SH-SY5Y (cell line): Measurements from ENCODE around the gene NSD2.

Source experiments
- GATA2 ChIP-seq: IDR thresholded peaks from 2 replicates; pipeline ENCODE4 v1.6.1; 2011; ENCODE audit warnings: mild to moderate bottlenecking, low read depth, low read length
- GATA3 ChIP-seq: IDR thresholded peaks from 2 replicates; pipeline ENCODE4 v1.6.1; 2011; ENCODE audit warnings: low read depth, mild to moderate bottlenecking, low read length, moderate library complexity

NSD2 gene

DNA sequence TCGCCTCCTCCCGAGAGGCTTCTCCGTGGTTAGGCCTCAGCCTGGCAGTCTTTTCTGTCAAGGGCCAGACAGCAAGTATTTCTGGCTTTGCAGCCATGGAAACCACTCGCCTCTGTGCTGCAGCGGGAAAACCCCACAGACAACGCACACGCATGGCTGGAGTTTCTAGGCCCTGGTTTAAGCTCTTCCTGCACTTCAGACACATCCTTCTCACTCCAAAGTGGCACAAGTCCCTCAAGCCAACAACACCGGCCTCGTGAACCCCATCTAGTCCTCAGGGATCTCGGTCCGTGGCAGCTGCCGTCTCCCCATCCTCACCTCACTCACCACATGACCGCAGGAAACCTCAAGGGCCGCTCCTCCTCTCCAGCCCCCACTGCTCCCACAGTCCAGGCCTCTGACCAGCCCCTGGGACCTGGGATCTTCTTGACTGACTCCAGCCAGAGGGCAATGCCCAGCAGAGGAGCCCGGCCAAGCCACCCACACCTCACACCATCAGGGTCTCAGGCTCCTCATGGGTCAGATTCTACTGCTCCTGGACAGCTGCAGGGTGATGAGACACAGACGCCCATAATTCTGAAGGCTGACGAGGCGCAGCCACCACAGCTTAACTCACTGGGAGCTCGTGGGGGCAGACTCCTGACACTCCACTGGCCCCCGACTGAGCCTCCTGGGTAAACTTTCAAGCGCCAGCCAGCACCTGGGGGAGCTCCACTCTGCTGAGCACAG, 37.0 kb upstream of the NSD2 start:
- no peak for TF ChIP-seq GATA3
- no peak for TF ChIP-seq GATA2

DNA sequence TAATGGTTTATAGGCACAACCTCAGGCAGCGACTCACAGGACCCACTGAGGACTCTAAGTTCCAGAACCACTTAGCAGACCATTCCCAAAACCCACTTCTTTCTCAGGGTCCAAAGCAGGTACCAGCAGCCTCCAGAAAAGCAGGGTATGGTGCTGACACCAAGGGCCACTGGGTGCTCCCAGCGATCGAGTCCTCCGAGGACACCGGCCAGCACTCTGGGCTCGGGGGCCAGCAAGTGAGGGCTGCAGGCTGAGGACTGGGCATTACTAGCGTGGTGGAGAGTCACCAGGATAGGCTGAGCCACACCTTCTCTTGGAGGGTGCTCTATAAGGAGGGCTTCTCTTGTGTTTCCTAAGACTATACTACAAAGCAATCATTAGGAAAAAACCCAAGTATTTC, 34.5 kb upstream of the NSD2 start:
- TF ChIP-seq GATA2 (no peak), GATA3 (no peak)

DNA sequence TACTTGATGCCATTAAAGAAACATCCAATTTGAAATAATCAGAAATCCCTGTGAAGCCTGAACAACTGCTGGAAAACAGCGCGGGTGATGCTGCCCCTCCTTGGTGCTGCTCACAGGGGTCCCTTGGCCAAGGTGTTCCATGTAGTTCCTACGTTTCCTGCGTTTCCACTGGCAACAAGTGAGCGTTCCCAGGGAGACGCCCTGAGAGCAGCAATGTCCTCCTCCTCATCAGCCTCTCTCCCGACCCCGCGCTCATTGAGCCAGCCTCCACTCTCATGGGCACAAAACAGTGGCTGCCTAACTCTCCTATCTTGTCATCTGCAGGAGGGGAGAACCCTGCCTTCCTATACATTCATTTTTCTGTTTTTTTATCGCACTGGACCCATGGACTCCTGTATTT, 34.1 kb upstream of the NSD2 start:
- no peak for TF ChIP-seq GATA3
- TF ChIP-seq GATA2, result no peak

- TF ChIP-seq GATA3, result no peak
- TF ChIP-seq GATA2, result no peak
Observed at GRCh38 chr4:1839282-1839681, 31.9 kb upstream of the NSD2 start.

DNA sequence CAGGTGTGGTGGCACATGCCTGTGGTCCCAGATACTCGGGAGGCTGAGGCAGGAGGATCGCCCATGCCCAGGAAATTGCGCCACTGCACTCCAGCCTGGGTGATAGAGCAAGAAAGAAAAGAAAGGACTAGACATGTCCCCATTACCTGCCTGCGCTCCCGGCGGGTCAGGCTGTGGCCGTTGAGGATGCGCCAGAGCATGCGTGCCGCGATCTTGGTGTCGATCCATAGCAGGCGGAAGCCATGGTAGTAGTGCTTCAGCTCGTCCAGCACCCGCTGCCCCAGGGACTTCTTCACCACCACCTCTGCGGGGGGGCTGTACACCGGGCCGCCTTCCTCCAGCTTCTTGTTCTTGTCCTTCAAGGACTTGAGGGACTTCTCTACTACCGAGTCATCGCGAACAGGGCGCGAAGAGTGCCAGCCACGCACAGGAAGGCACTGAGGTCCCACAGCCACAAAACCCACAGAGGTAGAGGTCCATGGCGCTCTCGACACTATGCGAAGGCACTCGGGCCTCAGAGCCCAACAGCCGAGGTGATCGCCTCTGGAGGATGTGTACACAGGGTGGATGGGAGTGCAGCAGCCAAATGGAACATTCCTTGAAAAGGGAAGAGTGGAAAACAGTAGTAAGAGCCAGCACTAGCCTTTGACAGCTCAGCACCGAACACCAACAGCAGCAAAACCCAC, 29.8 kb upstream of the NSD2 start:
- TF ChIP-seq GATA3, result no peak
- no peak for TF ChIP-seq GATA2

- TF ChIP-seq GATA3 (no peak), GATA2 (no peak)
Observed at GRCh38 chr4:1841887-1842210, 29.3 kb upstream of the NSD2 start.

DNA sequence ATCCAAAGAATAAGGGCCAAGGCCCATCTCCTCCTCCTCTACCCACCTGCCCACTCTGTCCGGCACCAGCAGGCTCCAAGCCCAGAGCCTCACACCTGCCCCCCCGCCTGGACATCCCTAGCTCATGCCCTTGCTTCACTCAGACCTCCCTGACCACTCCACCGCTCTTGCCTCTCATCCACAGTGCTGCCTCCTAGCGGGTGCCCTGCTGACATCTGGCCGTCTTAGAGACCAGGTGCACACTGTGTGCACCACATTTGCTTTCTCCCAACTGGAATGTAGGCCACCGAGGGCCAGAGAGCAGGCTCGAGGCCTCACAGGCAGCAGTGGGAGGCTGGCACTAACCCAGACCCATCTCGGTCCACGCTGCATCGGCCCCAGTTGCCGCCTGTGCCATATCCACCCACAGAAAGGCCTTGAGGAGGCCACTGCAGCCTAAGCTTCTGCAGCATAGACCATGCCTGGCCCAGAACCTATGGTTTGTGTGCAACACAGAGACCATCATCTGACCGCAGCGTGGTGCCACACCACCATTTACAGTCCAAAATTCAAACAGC, 28.8 kb upstream of the NSD2 start:
- TF ChIP-seq GATA3, result no peak
- no peak for TF ChIP-seq GATA2

GRCh38 chr4:1842993-1843448, 28.2 kb upstream of the NSD2 start:
- TF ChIP-seq GATA2 (no peak), GATA3 (no peak)

- no peak for TF ChIP-seq GATA2
- no peak for TF ChIP-seq GATA3
Observed at GRCh38 chr4:1843852-1844251, 27.3 kb upstream of the NSD2 start.

GRCh38 chr4:1846580-1846979, 24.6 kb upstream of the NSD2 start:
- TF ChIP-seq GATA2, result no peak
- no peak for TF ChIP-seq GATA3

GRCh38 chr4:1850276-1850675, 20.9 kb upstream of the NSD2 start:
- TF ChIP-seq GATA2, result no peak
- TF ChIP-seq GATA3, result no peak

DNA sequence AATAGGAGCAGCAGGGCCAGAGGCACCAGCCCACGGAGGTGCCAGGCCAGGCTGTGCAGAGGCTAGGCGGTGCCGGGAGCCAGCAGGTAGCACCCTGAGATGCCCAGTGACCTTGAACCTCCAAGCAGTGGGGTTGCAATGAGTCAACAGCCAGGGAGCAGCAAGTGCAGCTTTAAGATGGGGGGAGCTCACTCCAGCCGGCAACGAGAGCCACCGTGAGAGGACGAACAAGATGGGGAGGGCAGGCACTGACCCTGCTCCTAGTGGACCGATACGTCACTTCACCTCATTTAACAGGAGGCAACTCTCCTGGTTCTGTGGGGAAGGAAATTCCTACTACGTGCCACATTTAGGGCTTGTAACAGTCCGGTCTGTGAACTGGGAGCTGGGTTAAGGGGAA, 20.0 kb upstream of the NSD2 start:
- TF ChIP-seq GATA3 (no peak), GATA2 (no peak)

- TF ChIP-seq GATA3 (no peak), GATA2 (no peak)
Observed at GRCh38 chr4:1851575-1852410, 19.4 kb upstream of the NSD2 start.

GRCh38 chr4:1852904-1853623, 18.1 kb upstream of the NSD2 start:
- no peak for TF ChIP-seq GATA2
- TF ChIP-seq GATA3, result no peak
